Neural cell (in vitro differentiated cells): Measurements from ENCODE around the gene ZNF214. TPM values are rescaled to one million over a fixed set of nuclear protein-coding genes. Genes with fewer than 3 reads are reported as not detected.
"Not testable (repeated sequence)": the region's sequence is repeated elsewhere in the genome, so short reads cannot be mapped to it uniquely, and the experiment has no call there.

ENCODE experiments used
- H2AFZ ChIP-seq: fragments of 200-600, 300-800 bp; sonication (generic), shearing (Covaris generic); 2 replicates; pipeline ENCODE4 v1.6.0; 2014; ENCODE audit warnings: low read depth, mild to moderate bottlenecking, antibody characterized with exemption, low read length, moderate library complexity
- H3F3A ChIP-seq: fragments of 200-600 bp; shearing (Covaris generic); 2 replicates; pipeline ENCODE4 v1.6.1; 2016; ENCODE audit warnings: mild to moderate bottlenecking, moderate library complexity, mixed read lengths, antibody characterized with exemption, low read length; ENCODE audit not compliant: insufficient read depth, poor library complexity, severe bottlenecking
- H3K27ac ChIP-seq: fragments of 200-600, 300-800 bp; sonication (generic), shearing (Covaris generic); 2 replicates; pipeline ENCODE4 v1.5.1; 2014; ENCODE audit warnings: mild to moderate bottlenecking, low read length, moderate library complexity
- H3K27me3 ChIP-seq: fragments of 300-800, 200-600 bp; sonication (generic), shearing (Covaris generic); 2 replicates; pipeline ENCODE4 v1.6.0; 2014; ENCODE audit warnings: mild to moderate bottlenecking, low read depth, low read length, moderate library complexity; ENCODE audit not compliant: insufficient read depth
- H3K36me3 ChIP-seq: fragments of 300-800, 200-600 bp; sonication (generic), shearing (Covaris generic); 2 replicates; pipeline ENCODE4 v1.5.1; 2014; ENCODE audit warnings: mild to moderate bottlenecking, antibody characterized with exemption, low read length, moderate library complexity; ENCODE audit not compliant: insufficient read depth
- H3K4me2 ChIP-seq: fragments of 300-800, 200-600 bp; sonication (generic), shearing (Covaris generic); 2 replicates; pipeline ENCODE4 v1.6.0; 2014; ENCODE audit warnings: mild to moderate bottlenecking, low read length
- H3K4me3 ChIP-seq: fragments of 300-800, 200-600 bp; sonication (generic), shearing (Covaris generic); 2 replicates; pipeline ENCODE4 v1.5.1; 2014; ENCODE audit warnings: mild to moderate bottlenecking, low read length, moderate library complexity
- H3K79me2 ChIP-seq: fragments of 200-600 bp; shearing (Covaris generic); replicated peaks from 2 replicates; pipeline ENCODE4 v1.6.0; 2014; ENCODE audit warnings: mild to moderate bottlenecking, low read length, moderate library complexity; ENCODE audit not compliant: insufficient read depth
- H3K9ac ChIP-seq: fragments of 300-800, 200-600 bp; sonication (generic), shearing (Covaris generic); 2 replicates; pipeline ENCODE4 v1.6.1; 2016; ENCODE audit warnings: mild to moderate bottlenecking, low read length, mixed read lengths
- H3K9me2 ChIP-seq: fragments of 200-600 bp; shearing (Covaris generic); 2 replicates; pipeline ENCODE4 v1.6.1; 2016; ENCODE audit warnings: mild to moderate bottlenecking, low read length, mixed read lengths; ENCODE audit not compliant: insufficient read depth
- H3K9me3 ChIP-seq: fragments of 200-600, 300-800 bp; sonication (generic), shearing (Covaris generic); 2 replicates; pipeline ENCODE4 v1.6.1; 2016; ENCODE audit warnings: mild to moderate bottlenecking, mixed run types, low read length, moderate library complexity, mixed read lengths
- H4K20me1 ChIP-seq: fragments of 200-600 bp; shearing (Covaris generic); 2 replicates; pipeline ENCODE4 v1.6.1; 2016; ENCODE audit warnings: mild to moderate bottlenecking, mixed run types; ENCODE audit not compliant: insufficient read depth
- CTCF ChIP-seq: fragments of 450-650 bp; IDR thresholded peaks from 2 replicates; pipeline ENCODE4 v1.5.1; 2014; ENCODE audit warnings: antibody characterized with exemption, mild to moderate bottlenecking, moderate library complexity; ENCODE audit not compliant: poor library complexity, severe bottlenecking
- EP300 ChIP-seq: fragments of 450-650 bp; conservative IDR thresholded peaks from 2 replicates; pipeline ENCODE4 v1.6.1; 2014; ENCODE audit warnings: antibody characterized with exemption, mild to moderate bottlenecking, moderate library complexity; ENCODE audit not compliant: poor library complexity, severe bottlenecking
- EZH2 ChIP-seq: fragments of 200-600, 300-800 bp; shearing (Covaris generic), sonication (generic); IDR thresholded peaks from 2 replicates; pipeline ENCODE4 v1.6.1; 2014; ENCODE audit warnings: antibody characterized with exemption, low read length, borderline replicate concordance, mild to moderate bottlenecking; ENCODE audit not compliant: insufficient read depth, poor library complexity, severe bottlenecking
- MXI1 ChIP-seq: fragments of 450-650 bp; conservative IDR thresholded peaks from 2 replicates; pipeline ENCODE4 v1.6.1; 2014; ENCODE audit warnings: antibody characterized with exemption, mild to moderate bottlenecking; ENCODE audit not compliant: poor library complexity, severe bottlenecking
- POLR2AphosphoS5 ChIP-seq: IDR thresholded peaks from 2 replicates; pipeline ENCODE4 v1.6.1; 2012
- RAD21 ChIP-seq: fragments of 450-650 bp; conservative IDR thresholded peaks from 2 replicates; pipeline ENCODE4 v1.6.1; 2014; ENCODE audit warnings: antibody characterized with exemption, mild to moderate bottlenecking, moderate library complexity
- REST ChIP-seq: IDR thresholded peaks from 2 replicates; pipeline ENCODE4 v1.6.1; 2012; ENCODE audit warnings: borderline replicate concordance
- SMC3 ChIP-seq: fragments of 450-650 bp; conservative IDR thresholded peaks from 2 replicates; pipeline ENCODE4 v1.6.1; 2014; ENCODE audit warnings: antibody characterized with exemption, mild to moderate bottlenecking, moderate library complexity; ENCODE audit not compliant: poor library complexity
- TAF1 ChIP-seq: IDR thresholded peaks from 2 replicates; pipeline ENCODE4 v1.6.1; 2012; ENCODE audit warnings: low read depth
- polyA plus RNA-seq: library from polyadenylated mRNA; depleted of rRNA; stranded (reverse); fragments of >200 nt; gene quantifications from 2 replicates; pipeline ENCODE4 v1.2.3, GENCODE V29; 2014

The ZNF214 gene
- polyA plus RNA-seq, 1 donor from 2014 or later: 6.9 TPM

- no peaks in the 10 kb centered on the region for H3K9me3 ChIP-seq
- no peak overlapping the region for H3K27ac ChIP-seq
- no peak overlapping the region for H3K9ac ChIP-seq
- no peaks in the 10 kb centered on the region for H4K20me1 ChIP-seq
- no peaks in the 10 kb centered on the region for H3K79me2 ChIP-seq
- H3K4me3 ChIP-seq: no peak overlapping the region
- no peaks in the 10 kb centered on the region for H3K27me3 ChIP-seq
- no peaks in the 10 kb centered on the region for H3K36me3 ChIP-seq
- H3K9me2 ChIP-seq: no peaks in the 10 kb centered on the region
- no peaks in the 10 kb centered on the region for H3F3A ChIP-seq
- no peak overlapping the region for H3K4me2 ChIP-seq
- H2AFZ ChIP-seq: no peak overlapping the region
- TF ChIP-seq MXI1 (no peak), EP300 (no peak)
These were observed 40.8 kb downstream of the ZNF214 start for GRCh38 chr11:6979365-6979764.

GRCh38 chr11:6969854-6970253, 50.3 kb downstream of the ZNF214 start:
- not testable (repeated sequence) for H3K9ac ChIP-seq, H3K27me3 ChIP-seq, H3K27ac ChIP-seq, H3F3A ChIP-seq, H4K20me1 ChIP-seq, H3K9me2 ChIP-seq, H3K36me3 ChIP-seq, H3K4me3 ChIP-seq, H3K4me2 ChIP-seq, H3K9me3 ChIP-seq, H3K79me2 ChIP-seq, H2AFZ ChIP-seq

GRCh38 chr11:6968816-6969215, 51.3 kb downstream of the ZNF214 start:
- Histone ChIP-seq H3K79me2 (no peaks in the 10 kb centered on the region), H3K9me2 (no peaks in the 10 kb centered on the region), H3F3A (no peaks in the 10 kb centered on the region), H3K9me3 (no peaks in the 10 kb centered on the region), H2AFZ (no peak overlapping the region), H3K4me3 (no peak overlapping the region), H3K27ac (no peak overlapping the region), H4K20me1 (no peaks in the 10 kb centered on the region), H3K9ac (no peak overlapping the region), H3K36me3 (no peaks in the 10 kb centered on the region), H3K4me2 (no peak overlapping the region), H3K27me3 (no peaks in the 10 kb centered on the region)
- TF ChIP-seq TAF1 (no peak), RAD21 (no peak), REST (no peak), EZH2 (no peak), SMC3 (no peak), POLR2AphosphoS5 (no peak), EP300 (no peak), MXI1 (no peak), CTCF (no peak)
